HG03521 (cell line): Measurements from ENCODE around the gene ZNF385A.

Source experiments
- ATAC-seq: cut with Tn5 transposase; IDR thresholded peaks from one replicate; pipeline ENCODE4 v1.9.1; 2021; ENCODE audit warnings: mild to moderate bottlenecking, moderate library complexity; ENCODE audit not compliant: unreplicated experiment

The ZNF385A gene

DNA sequence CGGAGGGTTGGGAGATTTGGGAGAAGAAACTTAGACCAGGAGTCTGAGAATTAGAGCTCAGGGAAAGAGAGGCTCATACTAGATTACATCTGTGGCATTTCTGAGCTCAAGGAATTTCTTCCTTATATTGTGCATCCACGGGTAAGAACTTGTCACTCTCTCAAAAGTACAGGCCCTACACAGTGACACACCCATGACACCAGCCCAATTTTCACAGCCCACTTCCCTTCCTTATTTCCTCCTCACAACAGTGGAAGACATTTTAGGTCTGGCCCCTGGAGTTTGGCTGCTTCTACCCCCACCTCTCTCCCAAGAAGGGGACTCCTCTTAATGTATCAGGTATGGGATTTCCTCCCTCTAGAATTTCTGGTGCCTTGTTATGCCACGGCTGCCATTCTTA lies 9.2 kb upstream of the ZNF385A start:
- no peak for ATAC-seq

DNA sequence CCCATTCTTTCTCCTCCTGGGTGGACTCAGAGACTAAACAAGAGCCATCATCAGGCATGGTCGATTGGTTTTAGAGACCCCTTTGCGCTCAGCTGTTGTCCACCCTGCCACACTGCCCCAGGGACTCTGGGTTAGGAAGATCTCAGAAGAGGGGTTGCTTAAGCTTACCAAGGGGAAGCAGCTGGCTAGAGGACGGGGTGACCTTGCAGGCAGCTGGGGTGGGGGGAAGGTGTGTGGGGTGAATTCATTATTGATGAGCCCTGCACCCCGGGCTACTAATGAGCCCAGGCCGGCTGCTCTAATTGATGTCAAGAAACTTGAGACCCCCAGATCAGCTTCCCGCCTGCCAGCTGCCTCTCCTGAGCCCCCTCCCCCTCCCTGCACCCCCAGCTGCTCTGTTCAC lies 8.7 kb upstream of the ZNF385A start:
- ATAC-seq: no peak

DNA sequence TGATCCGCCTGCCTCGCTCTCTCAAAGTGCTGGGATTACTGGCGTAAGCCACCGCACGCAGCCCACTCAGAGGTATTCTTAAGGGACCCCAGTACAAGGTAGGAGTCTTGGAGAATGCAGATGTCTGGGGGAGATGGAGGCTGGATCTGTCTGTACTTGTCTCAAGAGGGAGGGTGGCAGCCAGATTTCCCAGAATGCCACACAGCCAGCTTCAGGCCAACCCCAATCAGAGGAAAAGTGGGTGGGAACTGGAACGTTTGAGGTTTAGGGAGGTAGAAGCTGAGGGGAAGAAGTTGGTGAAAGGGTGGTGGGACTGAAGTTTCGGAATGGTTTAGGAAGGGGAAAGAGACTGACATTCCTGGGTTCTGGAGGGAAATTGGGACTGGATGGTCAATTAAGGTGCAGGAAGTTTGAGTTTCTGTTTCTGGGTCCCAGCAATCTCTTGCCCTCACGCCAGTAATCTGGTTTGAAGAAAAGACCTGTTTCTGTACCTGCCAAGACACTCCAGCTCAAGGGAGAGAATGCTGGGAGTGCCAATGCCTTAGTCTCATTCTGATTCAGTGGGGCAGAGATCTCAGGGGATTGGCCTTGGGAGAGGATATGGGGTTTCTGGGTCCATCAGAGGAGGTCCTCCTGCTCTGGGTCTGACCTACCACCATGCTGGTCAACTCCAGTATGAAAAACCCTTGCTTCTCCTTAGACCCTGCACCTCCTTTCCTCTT lies 8.1 kb upstream of the ZNF385A start:
- ATAC-seq: no peak

DNA sequence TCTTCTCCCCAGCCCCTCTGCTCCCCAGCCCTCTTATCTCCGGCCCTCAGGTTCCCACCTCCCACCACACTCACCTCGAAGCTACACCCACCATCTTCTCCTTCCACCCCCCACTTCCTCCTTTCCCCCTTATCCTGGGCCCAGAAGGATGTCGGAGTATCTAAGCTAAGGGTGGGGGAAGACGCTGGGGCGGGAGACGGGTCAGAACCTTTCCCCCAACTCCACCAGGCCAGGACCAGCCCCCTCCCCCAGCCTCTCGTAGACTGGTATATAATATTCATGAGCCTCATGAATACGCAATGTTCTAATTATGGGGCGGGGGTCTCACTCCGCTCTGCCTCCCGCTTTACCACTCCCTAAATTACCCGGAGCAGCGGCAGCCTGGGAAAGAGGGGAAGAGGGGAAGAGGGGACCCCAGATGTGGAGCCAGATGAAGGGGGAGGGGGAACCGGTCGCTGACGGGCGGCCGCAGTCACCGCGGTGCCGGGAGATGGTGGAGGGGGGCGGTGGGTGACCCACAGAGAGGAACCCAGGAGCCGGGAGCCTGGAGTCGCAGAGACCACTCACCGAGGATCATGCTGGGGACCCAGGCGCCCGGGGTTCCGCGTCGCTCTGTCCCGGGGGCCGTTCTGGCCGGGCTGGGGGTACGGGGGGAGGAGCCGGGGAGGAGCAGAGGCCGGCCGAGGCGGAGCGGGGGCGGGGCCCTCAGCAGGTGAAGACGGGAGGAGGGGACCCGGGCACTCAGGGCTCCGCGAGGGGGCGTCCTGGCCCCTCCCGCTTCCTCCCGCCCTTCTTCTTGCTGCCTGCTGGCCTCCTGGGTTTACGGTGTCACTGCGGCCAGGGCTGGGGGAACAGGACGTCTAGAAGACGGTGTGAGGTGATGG lies 6.4 kb upstream of the ZNF385A start:
- peak; percentile 47 for ATAC-seq

DNA sequence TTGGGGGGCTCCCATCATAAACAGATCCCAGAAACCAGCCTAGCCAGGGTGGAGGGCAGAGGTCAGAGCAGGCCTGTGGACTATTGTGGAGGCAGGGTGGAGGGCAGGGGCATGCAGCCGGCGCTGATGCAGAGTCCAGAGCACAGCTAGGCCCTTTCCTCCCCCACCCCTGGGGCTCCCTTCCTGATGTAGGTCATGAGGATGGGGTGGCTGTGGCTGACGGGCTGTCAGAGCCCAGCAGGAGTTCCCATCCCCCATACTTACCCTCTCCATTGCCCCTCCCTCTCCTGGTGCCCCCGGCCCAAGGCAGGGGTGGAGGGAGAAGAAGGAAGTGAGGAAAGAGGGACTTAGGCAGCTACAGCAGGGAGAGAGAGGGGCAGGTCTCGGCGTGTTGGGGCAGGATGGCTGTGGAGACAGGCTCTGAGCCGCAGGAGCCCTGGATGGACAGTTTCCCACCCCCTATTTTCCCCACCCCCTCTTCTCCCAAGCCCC lies 5.7 kb upstream of the ZNF385A start:
- ATAC-seq: no peak

DNA sequence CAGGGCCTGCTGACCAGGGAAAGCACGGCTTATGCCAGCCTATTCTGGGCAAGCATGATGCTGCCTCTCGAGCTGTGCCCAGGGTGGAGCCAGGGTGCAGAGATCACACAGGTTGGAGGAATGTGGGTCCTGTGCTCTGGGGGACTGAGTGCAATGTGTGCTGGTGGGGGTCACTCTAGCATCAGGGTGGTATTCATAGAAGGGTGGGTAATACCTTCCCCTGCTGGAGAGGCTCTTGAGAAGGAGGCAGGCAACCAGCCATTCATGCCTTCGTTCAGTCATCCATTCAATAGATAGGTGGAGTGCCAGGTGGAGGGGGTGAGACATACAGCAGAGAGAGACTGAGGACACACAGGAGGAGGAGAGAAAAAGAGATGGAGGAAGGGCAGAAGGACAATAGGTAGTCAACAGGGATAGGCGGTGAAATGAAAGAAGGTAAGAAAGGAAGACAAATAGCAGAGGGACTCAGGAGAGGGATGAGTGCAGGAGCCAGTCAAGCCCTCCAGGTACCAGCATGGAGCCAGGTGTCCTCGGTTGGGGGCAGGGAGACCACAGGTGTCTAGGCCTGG lies 5.2 kb upstream of the ZNF385A start:
- no peak for ATAC-seq

DNA sequence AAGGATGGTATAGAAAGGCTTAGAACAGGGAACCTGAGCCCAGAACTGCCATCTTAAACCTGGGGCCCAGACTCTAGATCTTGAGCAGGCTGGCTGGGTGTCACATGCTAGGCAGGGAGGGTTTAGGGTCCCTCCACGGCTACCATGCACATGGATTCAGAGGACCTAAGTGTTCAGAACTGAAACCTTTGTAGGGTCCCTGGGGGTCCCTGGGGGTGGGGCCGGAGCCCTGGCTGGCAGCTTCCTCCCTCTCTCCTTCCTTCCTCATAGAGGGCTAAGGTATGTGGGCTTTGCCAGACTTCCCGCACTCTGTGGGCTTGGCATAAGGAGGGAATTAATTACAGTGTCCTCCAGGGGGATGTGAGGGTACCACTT lies 4.6 kb upstream of the ZNF385A start:
- ATAC-seq: no peak

DNA sequence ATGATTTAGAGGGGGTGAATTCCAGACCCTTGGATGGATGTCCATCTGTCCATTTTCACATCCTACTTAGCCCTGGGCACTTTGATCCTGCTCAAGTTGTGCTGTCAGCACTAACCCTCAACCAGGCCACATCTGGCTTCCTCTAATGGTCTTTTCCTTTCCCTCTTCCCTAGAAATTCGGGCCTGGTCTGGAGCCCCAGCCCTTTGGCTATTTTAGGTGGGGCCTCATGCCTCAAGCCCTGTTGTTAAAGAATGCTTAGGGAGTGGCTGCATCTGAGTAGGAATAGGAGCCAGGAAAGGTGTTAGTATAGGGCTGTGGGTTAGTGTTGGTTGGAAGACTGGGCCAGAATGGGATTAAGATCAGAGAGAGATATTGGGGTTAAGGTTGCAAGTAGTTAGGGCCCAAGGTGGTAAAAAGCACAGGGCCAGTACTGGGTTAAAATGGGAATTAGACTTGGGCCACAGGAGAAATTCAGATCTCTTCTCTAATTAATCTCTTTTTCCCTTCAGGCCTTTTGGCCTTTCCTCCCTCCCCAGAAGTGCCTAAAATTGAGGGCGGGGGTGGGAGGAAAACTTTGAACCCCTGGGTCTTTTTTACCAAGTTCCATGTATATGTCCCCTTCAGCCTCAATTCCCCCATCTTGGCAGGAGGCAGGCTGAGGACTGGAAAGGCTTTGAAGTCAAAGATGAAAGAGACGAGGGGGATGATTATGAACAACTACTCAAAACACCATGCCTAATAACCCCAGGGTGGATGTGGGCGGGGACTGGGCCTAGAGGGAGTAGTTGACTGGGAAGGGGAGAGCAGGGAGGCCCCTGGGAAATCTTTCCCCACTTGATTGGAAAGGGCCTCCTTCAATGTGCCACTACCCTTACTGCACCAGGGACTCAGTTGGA lies 4.0 kb upstream of the ZNF385A start:
- ATAC-seq: no peak

DNA sequence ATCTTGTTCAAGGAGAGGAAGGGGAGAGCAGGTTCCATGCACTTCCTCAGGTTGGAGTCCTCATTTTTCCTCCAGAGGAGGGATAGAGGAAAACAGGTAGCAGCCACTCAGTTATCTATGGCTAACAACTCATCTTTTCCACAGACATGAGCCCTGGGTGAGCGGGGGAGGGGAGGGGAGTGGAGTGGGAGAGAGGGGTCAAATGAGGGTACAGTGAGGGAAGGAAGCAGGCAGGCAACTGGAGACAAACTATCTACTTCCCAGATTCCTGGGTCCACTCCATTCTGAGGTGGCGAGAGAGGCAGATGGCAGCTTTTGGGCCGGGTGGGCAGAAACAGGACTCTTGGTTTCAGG lies 2.6 kb upstream of the ZNF385A start:
- ATAC-seq: no peak

DNA sequence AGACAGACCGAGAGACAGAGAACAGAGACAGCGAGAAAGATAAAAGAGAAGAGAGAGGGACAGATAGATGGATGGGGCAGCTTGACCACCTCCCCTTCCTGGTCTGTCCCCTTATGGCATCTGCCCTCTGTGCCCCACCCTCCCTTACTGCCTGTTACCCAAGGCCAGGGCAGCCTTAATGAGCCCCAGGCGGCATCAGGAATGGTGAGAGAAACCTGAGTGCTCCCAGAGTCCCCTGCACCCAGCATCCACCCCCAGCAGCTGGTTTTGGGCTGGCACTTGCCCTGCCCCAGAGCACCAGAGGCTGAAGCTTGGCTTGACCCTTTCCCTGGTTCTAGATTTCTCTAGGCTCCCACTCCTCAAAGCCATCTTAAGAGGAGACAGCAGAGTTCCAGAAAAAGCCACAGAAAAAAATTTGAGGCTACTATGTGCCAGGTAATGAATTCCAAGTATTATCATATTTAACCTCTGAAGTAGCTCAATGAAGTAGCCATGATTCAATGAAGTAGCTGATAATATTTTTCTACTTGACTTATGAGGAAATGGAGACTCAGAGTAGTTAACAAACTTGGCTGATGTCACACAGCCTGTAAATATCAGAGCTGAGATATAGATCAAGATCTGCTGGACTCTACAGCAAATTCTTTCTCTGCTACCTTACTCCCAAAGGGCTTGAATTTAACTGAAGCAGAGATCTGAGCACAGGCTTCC lies 2.0 kb upstream of the ZNF385A start:
- no peak for ATAC-seq

DNA sequence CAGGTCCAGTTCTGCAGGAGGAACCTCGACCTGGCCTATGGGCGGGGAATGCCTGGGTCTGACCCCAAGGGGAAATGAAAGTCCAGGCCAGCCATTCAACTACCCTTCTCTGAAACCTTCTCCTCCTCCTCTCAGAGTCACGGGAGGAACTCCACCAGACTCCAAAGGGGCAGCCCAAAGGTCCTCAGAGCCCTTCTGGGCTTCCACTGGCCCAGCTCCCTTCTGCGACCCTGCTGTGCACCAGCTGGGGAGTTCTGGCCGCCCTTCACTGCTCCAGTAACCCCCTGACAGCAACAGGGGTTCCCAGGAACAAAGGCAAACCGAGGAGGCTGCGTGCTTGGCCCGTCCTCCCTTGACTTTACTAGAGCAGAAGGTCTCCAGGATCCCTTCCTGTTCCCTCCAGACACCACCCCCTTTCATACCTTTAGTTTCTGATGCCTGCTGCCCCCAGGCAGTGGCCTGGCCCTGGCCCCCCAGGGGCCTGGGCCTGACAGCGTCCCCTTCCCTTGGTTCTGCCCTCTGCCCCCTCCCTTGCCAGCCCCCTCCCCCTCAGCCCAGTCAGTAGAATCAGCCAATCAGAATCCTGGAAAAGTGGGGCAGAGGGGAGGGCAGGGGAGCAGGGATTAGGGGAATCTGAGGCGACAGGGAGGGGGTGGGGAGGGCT lies 850 bp upstream of the ZNF385A start:
- no peak for ATAC-seq

DNA sequence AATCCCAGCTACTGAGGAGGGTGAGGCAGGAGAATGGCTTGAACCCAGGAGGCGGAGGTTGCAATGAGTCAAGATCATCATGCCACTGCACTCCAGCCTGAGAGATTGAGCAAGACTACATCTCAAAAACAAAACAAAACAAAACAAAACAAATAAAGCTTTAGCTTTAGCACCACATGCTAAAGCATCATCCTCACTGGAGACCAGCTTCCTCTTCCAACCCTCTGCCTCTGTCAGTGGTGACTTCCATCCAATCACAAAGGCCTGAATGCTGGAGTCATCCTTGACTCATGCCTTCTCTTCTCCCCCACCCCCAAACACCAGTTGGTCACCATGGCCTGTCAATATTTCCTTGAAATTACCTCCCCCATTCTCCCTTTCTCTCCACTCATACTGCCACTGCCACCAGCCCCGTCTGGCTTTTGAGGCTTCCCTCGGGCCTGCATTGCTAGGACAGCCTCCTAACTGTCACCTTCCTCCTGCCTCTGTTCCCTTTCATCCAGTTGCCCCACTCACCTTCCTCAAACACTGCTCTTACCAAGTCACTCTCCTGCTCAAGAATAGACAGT lies 1.4 kb downstream of the ZNF385A start:
- no peak for ATAC-seq

DNA sequence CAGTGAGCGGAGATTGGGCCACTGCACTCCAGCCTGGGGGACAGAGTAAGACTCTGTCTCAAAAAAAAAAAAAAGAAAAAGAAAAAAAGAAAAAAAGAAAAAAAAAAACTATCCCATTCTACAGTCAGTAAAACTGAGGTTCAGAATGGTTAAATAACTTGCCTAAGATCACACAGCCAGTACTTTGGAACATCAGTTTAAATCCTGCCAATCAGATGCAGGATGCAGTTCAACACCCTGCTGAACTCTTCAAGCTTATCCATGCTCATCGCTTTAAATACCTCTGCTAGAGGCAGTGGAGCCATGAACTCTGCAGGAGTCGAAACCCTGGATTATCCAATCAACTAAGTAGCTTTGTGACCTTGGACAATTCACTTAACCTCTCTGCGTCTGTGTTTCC lies 3.4 kb downstream of the ZNF385A start:
- no peak for ATAC-seq

DNA sequence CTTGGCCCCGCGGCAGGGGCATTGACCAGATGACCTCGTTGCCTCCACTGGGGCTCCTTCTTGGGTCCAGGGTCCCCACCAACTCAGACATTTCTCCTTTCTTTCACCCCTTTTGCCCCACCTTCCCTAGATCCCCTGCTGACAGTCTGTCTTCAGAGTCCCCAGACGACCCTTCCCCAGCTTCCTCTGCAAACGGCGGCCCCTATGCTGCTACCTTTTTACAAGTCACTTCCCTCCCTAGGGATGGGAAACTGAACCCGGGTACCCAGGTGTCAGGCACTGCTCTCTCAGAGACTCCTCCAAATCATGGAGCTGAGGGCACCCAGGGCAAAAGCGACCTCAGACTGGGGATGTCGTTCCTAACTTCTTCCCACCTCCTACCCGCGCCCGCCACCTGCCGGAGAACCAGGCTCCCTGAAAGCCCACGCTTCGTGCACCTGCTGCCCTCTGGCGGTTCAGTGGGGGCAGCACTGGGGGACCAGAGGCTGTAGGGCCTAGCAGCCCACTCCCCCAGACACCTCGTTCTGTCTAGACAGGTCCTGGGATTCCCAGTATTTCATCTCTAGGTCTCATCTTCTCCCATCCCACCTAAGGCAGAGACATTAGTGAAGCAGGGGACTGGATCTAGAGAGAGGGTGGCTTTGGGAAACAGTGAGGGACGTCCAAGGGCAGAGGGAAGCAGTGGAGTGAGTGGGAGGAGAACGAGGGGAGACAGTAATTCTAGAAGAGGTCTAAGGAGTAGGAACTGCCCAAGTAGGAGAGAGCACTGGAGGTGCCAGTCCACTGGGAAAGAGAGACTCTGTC lies 4.9 kb downstream of the ZNF385A start:
- peak; percentile 87 for ATAC-seq

DNA sequence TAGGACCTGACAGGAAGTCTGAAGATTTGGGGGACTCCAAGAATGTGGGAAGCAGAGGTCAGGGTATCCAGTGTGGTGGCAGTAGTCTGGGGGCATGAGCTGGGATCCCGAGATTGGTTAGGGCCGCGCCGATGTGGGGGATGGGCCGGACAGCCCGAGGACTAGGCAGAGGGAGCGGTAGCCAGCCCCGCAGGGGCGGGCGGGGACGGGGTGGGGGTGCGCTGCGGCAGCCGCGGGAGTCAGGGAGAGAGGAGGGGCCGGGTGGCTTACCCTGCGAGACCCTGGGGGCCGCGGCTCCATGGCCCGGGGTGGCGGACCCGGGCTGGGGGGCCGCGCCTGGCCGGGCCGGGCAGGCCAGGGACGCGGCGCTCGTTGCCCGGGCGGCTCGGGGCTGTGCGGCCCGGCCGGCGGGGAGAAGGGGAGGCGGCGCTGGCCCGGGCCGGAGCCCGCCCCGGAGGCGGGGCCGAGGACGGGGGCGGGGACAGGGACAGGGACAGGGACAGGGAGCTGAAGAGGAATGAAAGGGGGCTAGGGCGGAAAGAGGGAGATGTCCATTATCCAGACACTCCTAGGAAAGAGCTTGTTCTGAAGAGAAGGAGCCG lies 5.6 kb downstream of the ZNF385A start:
- peak; percentile 46 for ATAC-seq

DNA sequence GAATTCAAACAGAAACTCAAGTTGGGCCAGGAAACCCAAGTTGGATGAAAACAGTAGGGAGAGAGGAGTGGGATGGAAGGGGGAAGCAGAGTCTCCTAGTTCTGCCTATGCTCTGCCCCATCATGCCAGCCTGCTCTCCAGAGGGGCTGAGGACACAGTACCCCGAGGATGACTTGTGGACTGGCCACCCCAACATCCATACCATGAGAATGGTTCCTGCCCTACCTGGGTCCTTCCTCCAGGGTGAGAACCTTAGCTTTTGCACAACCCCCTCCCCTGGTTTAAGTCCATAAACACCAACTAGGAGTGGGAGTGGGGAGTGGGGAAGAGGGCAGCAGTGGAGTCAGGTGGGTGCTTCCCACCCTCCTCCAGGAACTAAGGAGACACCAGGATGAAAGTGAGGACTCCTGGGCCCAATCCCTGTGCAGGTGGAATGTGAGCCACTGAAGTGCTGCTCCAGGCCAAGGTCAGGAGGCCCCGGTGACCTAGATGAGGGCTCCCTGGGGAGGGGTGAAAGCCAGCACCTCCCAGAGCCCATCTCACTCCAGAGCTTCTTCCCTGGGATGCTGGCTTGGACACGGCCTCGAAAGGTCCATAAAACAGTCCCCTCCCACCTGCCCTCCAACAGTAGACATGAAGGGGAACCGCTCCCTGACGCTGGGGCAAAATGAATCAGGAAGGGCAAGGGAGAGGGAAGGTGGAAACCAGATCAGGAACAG lies 6.6 kb downstream of the ZNF385A start:
- no peak for ATAC-seq

DNA sequence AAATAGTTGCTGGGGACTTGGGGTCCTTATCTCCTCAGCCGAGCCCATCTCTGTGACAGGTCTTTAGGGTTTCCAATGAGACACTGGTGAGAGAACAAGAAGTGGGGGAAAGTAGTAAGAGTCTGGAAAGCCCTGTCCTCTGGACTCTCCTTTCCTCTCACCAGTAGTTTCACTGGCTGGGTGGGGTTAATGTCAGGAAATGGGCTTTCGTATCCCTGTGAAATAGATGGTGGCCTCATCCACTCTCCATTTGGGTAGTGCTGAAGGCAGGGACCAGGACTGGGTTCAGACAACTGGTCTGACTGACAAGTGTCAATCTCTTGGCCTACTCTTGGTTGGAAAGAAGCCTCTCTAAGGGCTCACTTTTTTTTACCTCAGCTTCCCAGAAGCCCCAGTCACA lies 7.5 kb downstream of the ZNF385A start:
- ATAC-seq: no peak

DNA sequence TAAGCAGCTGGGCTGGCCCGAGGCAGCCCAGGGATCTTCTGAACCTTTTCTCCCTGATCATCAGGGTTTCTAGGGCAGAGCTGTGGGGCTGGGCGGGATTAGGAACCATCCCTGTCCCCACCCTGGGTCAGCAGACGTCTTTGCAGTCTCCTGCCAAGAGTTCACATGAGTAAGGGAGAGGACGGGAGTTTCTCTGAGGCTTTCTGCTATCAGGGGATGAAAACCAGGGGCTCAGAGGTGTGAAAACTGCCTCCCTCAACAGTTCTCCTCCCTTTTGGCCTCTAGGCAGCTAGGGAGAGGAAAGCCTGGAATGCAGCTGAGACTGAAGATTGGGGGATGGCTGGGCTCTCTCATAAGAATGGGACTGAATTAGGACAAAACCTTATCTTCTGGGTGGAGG lies 7.9 kb downstream of the ZNF385A start:
- ATAC-seq: no peak
